ENCODE measurements around the gene ACACB. TPM values are rescaled to one million over a fixed set of nuclear protein-coding genes. Genes with fewer than 3 reads are reported as not detected.
A peak's percentile ranks its signal among the peaks of the same experiment; 100 is the strongest.

ACACB gene
- total and polyA plus RNA-seq, 4 experiments from 2014 or later, result 0.83 to 47.1 (median 24.4) TPM

GRCh38 chr12:109293106-109293505 lies 176.7 kb downstream of the ACACB start:
- no peak overlapping the region for H3K4me3 ChIP-seq (ENCODE audit: low read length in 2 of 2)
- ChIA-PET POLR2A (ENCODE audit: partially characterized antibody) (no interaction called here), CTCF (ENCODE audit: partially characterized antibody) (no interaction called here)
- no peaks in the 10 kb centered on the region for H3K36me3 ChIP-seq (ENCODE audit: insufficient read depth, low read length)
- no peak overlapping the region for H3K27ac ChIP-seq (ENCODE audit: low read depth, low read length)
- intact Hi-C loops (cut with micrococcal nuclease), result no loop called here
- DNase-seq, result no peak
- no peaks in the 10 kb centered on the region for H3K27me3 ChIP-seq (ENCODE audit: insufficient read depth, low read length)
- peaks cover 8 to 32% of the 10 kb centered on the region in 2 donors for H3K27me3 Mint-ChIP-seq
- no peaks in the 10 kb centered on the region for H3K36me3 Mint-ChIP-seq
- no peaks in the 10 kb centered on the region for H3K9me3 Mint-ChIP-seq
- H3K4me3 Mint-ChIP-seq, result no peak overlapping the region
- H3K4me1 ChIP-seq (ENCODE audit: insufficient read depth, low read length), result no peaks in the 10 kb centered on the region
- no peak overlapping the region for H3K27ac Mint-ChIP-seq
- peaks cover 0 to 4% (median 0%) of the 10 kb centered on the region in 4 donors for H3K4me1 Mint-ChIP-seq
- no peaks in the 10 kb centered on the region for H3K9me3 ChIP-seq (ENCODE audit: control insufficient read depth in 1 of 2, low read length in 2 of 2)

DNA sequence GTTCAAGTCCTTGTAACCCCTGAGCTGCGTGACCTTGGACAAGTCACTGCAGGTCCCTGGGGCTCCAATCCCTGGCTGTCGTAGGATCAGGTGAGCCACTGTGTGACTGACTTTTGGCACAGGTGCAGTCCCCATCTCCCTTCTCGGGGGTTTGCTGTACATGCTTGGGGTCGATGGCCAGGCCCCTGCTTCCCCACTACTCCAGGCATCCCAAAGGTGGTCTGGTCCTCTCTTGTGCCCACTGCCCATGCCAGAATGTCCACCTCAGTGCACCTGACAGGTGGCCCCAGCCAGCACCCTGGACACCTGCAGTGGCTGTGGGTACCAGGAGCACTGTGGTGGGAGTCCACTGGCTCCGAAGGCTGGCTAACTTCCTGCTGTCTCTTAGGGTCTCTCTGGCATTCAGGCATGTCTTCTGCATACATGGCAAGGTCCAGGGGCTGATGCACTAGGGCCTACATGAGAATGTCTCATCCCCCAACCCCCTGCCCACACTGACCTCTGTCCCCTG lies 178.0 kb downstream of the ACACB start:
- ChIA-PET CTCF (ENCODE audit: partially characterized antibody) (no interaction called here), POLR2A (ENCODE audit: partially characterized antibody) (no interaction called here)
- Histone ChIP-seq H3K4me1 (ENCODE audit: insufficient read depth, low read length) (no peaks in the 10 kb centered on the region), H3K9me3 (ENCODE audit: control insufficient read depth in 1 of 2, low read length in 2 of 2) (no peaks in the 10 kb centered on the region), H3K27ac (ENCODE audit: low read depth, low read length) (no peak overlapping the region), H3K4me3 (ENCODE audit: low read length in 2 of 2) (no peak overlapping the region), H3K36me3 (ENCODE audit: insufficient read depth, low read length) (no peaks in the 10 kb centered on the region), H3K27me3 (ENCODE audit: insufficient read depth, low read length) (no peaks in the 10 kb centered on the region)
- Mint-ChIP-seq H3K27me3 (peaks cover 7 to 32% of the 10 kb centered on the region in 2 donors), H3K9me3 (no peaks in the 10 kb centered on the region), H3K4me1 (no peaks in the 10 kb centered on the region), H3K27ac (no peak overlapping the region), H3K4me3 (no peak overlapping the region), H3K36me3 (no peaks in the 10 kb centered on the region)
- DNase-seq, result no peak
- intact Hi-C loops (cut with micrococcal nuclease), result no loop called here

- H3K27me3 ChIP-seq (ENCODE audit: insufficient read depth, low read length), result no peaks in the 10 kb centered on the region
- H3K4me3 ChIP-seq (ENCODE audit: low read length in 2 of 2), result no peak overlapping the region
- no peaks in the 10 kb centered on the region for H3K4me1 Mint-ChIP-seq
- no peak overlapping the region for H3K27ac ChIP-seq (ENCODE audit: low read depth, low read length)
- no peaks in the 10 kb centered on the region for H3K9me3 ChIP-seq (ENCODE audit: control insufficient read depth in 1 of 2, low read length in 2 of 2)
- peak overlapping the region in 1 of 7 donors; percentile 43 for H3K27ac Mint-ChIP-seq
- no peaks in the 10 kb centered on the region for H3K36me3 Mint-ChIP-seq
- peaks cover 3 to 26% of the 10 kb centered on the region in 2 donors for H3K27me3 Mint-ChIP-seq
- ChIA-PET POLR2A (ENCODE audit: partially characterized antibody) (no interaction called here), CTCF (ENCODE audit: partially characterized antibody) (no interaction called here)
- no peak for DNase-seq
- no peaks in the 10 kb centered on the region for H3K36me3 ChIP-seq (ENCODE audit: insufficient read depth, low read length)
- H3K4me3 Mint-ChIP-seq, result no peak overlapping the region
- H3K9me3 Mint-ChIP-seq, result no peaks in the 10 kb centered on the region
- H3K4me1 ChIP-seq (ENCODE audit: insufficient read depth, low read length), result no peaks in the 10 kb centered on the region
- intact Hi-C loops (cut with micrococcal nuclease), result no loop called here
Measured at GRCh38 chr12:109295764-109296425, 179.5 kb downstream of the ACACB start.

- Mint-ChIP-seq H3K4me3 (no peak overlapping the region), H3K9me3 (no peaks in the 10 kb centered on the region)
Measured at GRCh38 chr12:109296431-109296830, 180.0 kb downstream of the ACACB start.

DNA sequence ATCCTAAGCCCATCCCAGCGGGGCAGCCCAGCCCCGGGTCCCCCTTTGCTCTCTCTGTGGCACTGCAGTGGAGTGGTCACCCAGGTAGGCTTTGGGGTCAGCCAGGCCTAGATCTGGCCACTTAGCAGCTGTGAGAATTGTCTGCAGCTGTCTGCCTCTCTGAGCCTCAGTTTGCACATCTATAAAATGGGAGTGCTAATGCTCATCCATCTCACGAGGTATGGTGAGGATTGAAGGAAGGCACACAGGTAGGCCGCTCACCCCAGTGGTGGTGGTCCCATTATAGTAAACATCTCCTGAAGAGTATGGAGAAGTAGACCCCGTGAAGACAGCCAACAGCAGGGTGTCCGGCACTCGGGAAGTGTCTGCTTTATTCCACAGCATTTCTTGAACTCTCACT lies 183.5 kb downstream of the ACACB start:
- ChIA-PET CTCF (ENCODE audit: partially characterized antibody) (no interaction called here), POLR2A (ENCODE audit: partially characterized antibody) (no interaction called here)
- H3K4me3 Mint-ChIP-seq, result no peak overlapping the region
- intact Hi-C loops (cut with micrococcal nuclease), result no loop called here
- no peaks in the 10 kb centered on the region for H3K9me3 Mint-ChIP-seq
- H3K9me3 ChIP-seq (ENCODE audit: control insufficient read depth in 1 of 2, low read length in 2 of 2), result no peaks in the 10 kb centered on the region
- no peak for DNase-seq
- H3K27me3 ChIP-seq (ENCODE audit: insufficient read depth, low read length), result no peaks in the 10 kb centered on the region
- no peak overlapping the region for H3K27ac Mint-ChIP-seq
- no peak overlapping the region for H3K27ac ChIP-seq (ENCODE audit: low read depth, low read length)
- no peaks in the 10 kb centered on the region for H3K4me1 ChIP-seq (ENCODE audit: insufficient read depth, low read length)
- H3K36me3 Mint-ChIP-seq, result no peaks in the 10 kb centered on the region
- no peaks in the 10 kb centered on the region for H3K36me3 ChIP-seq (ENCODE audit: insufficient read depth, low read length)
- H3K4me1 Mint-ChIP-seq, result no peaks in the 10 kb centered on the region
- peaks cover 10 to 29% of the 10 kb centered on the region in 2 donors for H3K27me3 Mint-ChIP-seq
- no peak overlapping the region for H3K4me3 ChIP-seq (ENCODE audit: low read length in 2 of 2)

More at GRCh38 chr12:109296431-109296830, 180.0 kb downstream of the ACACB start:
- H3K4me1 ChIP-seq (ENCODE audit: insufficient read depth, low read length), result no peaks in the 10 kb centered on the region
- H3K9me3 ChIP-seq (ENCODE audit: control insufficient read depth in 1 of 2, low read length in 2 of 2), result no peaks in the 10 kb centered on the region
- H3K4me3 ChIP-seq (ENCODE audit: low read length in 2 of 2), result no peak overlapping the region
- DNase-seq, result no peak
- Mint-ChIP-seq H3K27me3 (peaks cover 3 to 23% of the 10 kb centered on the region in 2 donors), H3K27ac (peak overlapping the region in 1 of 7 donors; percentile 43), H3K36me3 (no peaks in the 10 kb centered on the region), H3K4me1 (no peaks in the 10 kb centered on the region)
- no peak overlapping the region for H3K27ac ChIP-seq (ENCODE audit: low read depth, low read length)
- ChIA-PET CTCF (ENCODE audit: partially characterized antibody) (no interaction called here), POLR2A (ENCODE audit: partially characterized antibody) (no interaction called here)
- intact Hi-C loops (cut with micrococcal nuclease), result no loop called here
- no peaks in the 10 kb centered on the region for H3K27me3 ChIP-seq (ENCODE audit: insufficient read depth, low read length)
- H3K36me3 ChIP-seq (ENCODE audit: insufficient read depth, low read length), result no peaks in the 10 kb centered on the region

- DNase-seq, result no peak
- no peaks in the 10 kb centered on the region for H3K36me3 ChIP-seq (ENCODE audit: insufficient read depth, low read length)
- intact Hi-C loops (cut with micrococcal nuclease), result no loop called here
- H3K9me3 ChIP-seq (ENCODE audit: control insufficient read depth in 1 of 2, low read length in 2 of 2), result no peaks in the 10 kb centered on the region
- Mint-ChIP-seq H3K27ac (peak overlapping the region in 2 of 7 donors; percentile 12 to 68), H3K36me3 (no peaks in the 10 kb centered on the region), H3K9me3 (no peaks in the 10 kb centered on the region), H3K4me1 (no peaks in the 10 kb centered on the region), H3K4me3 (no peak overlapping the region), H3K27me3 (peaks cover 18 to 30% of the 10 kb centered on the region in 2 donors)
- POLR2A ChIA-PET (ENCODE audit: partially characterized antibody), result no interaction called here
- no peak overlapping the region for H3K27ac ChIP-seq (ENCODE audit: low read depth, low read length)
- CTCF ChIA-PET (ENCODE audit: partially characterized antibody), result no interaction called here
- no peak overlapping the region for H3K4me3 ChIP-seq (ENCODE audit: low read length in 2 of 2)
- H3K4me1 ChIP-seq (ENCODE audit: insufficient read depth, low read length), result no peaks in the 10 kb centered on the region
- H3K27me3 ChIP-seq (ENCODE audit: insufficient read depth, low read length), result no peaks in the 10 kb centered on the region
Measured at GRCh38 chr12:109301643-109302168, 185.3 kb downstream of the ACACB start.

GRCh38 chr12:109302358-109302757 lies 186.0 kb downstream of the ACACB start:
- no peak overlapping the region for H3K27ac Mint-ChIP-seq
- DNase-seq, result no peak
- H3K9me3 Mint-ChIP-seq, result no peaks in the 10 kb centered on the region
- intact Hi-C loops (cut with micrococcal nuclease), result no loop called here
- H3K27me3 Mint-ChIP-seq, result peaks cover 20 to 31% of the 10 kb centered on the region in 2 donors
- Histone ChIP-seq H3K9me3 (ENCODE audit: control insufficient read depth in 1 of 2, low read length in 2 of 2) (no peaks in the 10 kb centered on the region), H3K36me3 (ENCODE audit: insufficient read depth, low read length) (no peaks in the 10 kb centered on the region), H3K27ac (ENCODE audit: low read depth, low read length) (no peak overlapping the region), H3K4me3 (ENCODE audit: low read length in 2 of 2) (no peak overlapping the region), H3K4me1 (ENCODE audit: insufficient read depth, low read length) (no peaks in the 10 kb centered on the region), H3K27me3 (ENCODE audit: insufficient read depth, low read length) (no peaks in the 10 kb centered on the region)
- H3K4me3 Mint-ChIP-seq, result no peak overlapping the region
- no peaks in the 10 kb centered on the region for H3K36me3 Mint-ChIP-seq
- H3K4me1 Mint-ChIP-seq, result no peaks in the 10 kb centered on the region
- ChIA-PET POLR2A (ENCODE audit: partially characterized antibody) (no interaction called here), CTCF (ENCODE audit: partially characterized antibody) (no interaction called here)
